ENCODE data around the gene KSR2.

The KSR2 gene

DNA sequence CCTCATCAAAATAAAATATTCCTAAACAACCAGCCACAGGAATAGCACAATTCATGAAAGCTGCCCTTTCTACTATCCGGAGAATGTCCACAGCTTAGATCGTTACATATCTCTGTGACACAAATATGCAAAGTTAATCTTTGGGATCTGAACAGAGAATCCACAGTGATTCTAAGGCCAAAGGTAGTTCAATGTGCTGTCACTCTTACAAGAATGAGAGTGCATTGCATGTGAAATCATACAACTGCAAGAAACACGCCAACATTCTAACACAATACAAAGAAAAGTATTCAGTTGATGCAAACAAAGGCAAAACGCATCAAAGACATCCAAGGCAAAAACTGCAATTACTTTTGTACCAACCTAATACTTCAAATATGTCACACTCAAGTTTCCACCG is 60.4 kb downstream of the KSR2 start:
- no peak for DNase-seq (ENCODE audit: low read depth)
- TF ChIP-seq CTCF (conservative IDR thresholded peaks at IDR 0.05; ENCODE audit: control insufficient read depth, insufficient read depth, low read depth, low read length), result no peak
- no peak overlapping the region for H3K4me3 ChIP-seq (ENCODE audit: control insufficient read depth, low read depth, low read length)

GRCh38 chr12:117907108-117907689 is 61.6 kb downstream of the KSR2 start:
- no peak for TF ChIP-seq CTCF (conservative IDR thresholded peaks at IDR 0.05; ENCODE audit: control insufficient read depth, insufficient read depth, low read depth, low read length)
- no peak for DNase-seq (ENCODE audit: low read depth)
- H3K4me3 ChIP-seq (ENCODE audit: control insufficient read depth, low read depth, low read length), result no peak overlapping the region

DNA sequence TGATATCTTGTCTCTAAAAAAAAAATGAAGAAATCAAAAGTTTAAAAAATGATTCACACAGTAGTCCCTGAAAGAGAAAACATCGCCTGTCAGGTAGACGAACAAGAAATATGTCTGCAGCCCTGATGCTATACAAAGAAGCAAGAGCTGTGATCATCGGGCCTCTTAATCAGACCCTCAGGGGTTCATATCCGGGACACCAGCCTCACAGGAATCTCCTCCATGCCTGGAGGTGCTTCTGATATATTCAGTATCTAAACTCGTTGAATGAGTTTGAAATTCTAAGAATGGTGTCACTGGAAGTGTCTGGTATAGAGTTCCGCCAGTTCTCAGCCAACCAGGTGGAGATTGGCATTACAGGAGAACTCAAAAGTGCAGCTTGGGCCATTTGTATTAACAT is 64.7 kb downstream of the KSR2 start:
- H3K4me3 ChIP-seq (ENCODE audit: control insufficient read depth, low read depth, low read length), result no peak overlapping the region
- DNase-seq (ENCODE audit: low read depth), result no peak
- TF ChIP-seq CTCF (conservative IDR thresholded peaks at IDR 0.05; ENCODE audit: control insufficient read depth, insufficient read depth, low read depth, low read length), result no peak

DNA sequence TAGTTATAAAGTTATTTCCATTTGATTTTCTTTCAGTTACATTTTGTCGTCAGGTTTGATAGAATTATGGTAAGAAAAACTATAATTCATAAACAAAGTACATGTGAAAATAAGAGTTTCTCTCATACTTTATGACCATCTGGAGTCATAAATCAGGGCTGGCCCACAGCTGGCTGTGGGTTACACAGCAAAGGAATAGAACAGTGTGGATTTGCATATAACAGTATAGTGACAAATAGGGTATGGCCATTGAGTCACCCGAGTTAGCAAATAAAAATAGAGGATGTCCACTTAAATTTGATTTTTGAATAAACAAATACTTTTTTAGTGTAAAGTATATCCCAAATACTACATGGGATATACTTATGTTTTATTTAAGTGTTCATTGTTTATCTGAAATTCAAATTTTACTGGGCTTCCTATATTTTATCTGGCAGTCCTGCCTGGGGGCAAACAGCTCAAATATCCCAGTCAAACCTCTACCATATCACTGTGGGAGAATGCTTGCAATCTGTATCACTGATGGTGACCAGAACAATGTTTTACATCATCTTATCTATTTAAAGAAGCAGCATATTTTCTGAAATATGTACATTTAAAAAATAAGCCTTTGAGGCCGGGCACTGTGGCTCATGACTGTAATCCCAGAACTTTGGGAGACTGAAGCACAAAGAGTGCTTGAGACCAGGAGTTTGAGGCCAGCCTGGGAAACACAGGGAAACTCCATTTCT is 65.5 kb downstream of the KSR2 start:
- DNase-seq (ENCODE audit: low read depth), result no peak
- H3K4me3 ChIP-seq (ENCODE audit: control insufficient read depth, low read depth, low read length), result no peak overlapping the region
- no peak for TF ChIP-seq CTCF (conservative IDR thresholded peaks at IDR 0.05; ENCODE audit: control insufficient read depth, insufficient read depth, low read depth, low read length)

GRCh38 chr12:117901631-117902030 is 67.2 kb downstream of the KSR2 start:
- TF ChIP-seq CTCF (conservative IDR thresholded peaks at IDR 0.05; ENCODE audit: control insufficient read depth, insufficient read depth, low read depth, low read length), result no peak
- DNase-seq (ENCODE audit: low read depth), result no peak
- H3K4me3 ChIP-seq (ENCODE audit: control insufficient read depth, low read depth, low read length), result no peak overlapping the region

- no peak for TF ChIP-seq CTCF (conservative IDR thresholded peaks at IDR 0.05; ENCODE audit: control insufficient read depth, insufficient read depth, low read depth, low read length)
- no peak overlapping the region for H3K4me3 ChIP-seq (ENCODE audit: control insufficient read depth, low read depth, low read length)
- DNase-seq (ENCODE audit: low read depth), result peak; percentile 30
Observed at GRCh38 chr12:117900561-117900960, 68.2 kb downstream of the KSR2 start.
